GM18858 (cell line): ENCODE results near the gene CCDC7.
"Not testable (repeated sequence)": the region's sequence is repeated elsewhere in the genome, so short reads cannot be mapped to it uniquely, and the experiment has no call there.

ENCODE experiments used
- ATAC-seq: cut with Tn5 transposase; IDR thresholded peaks from one replicate; pipeline ENCODE4 v1.9.1; 2021; ENCODE audit not compliant: unreplicated experiment

CCDC7 gene

DNA sequence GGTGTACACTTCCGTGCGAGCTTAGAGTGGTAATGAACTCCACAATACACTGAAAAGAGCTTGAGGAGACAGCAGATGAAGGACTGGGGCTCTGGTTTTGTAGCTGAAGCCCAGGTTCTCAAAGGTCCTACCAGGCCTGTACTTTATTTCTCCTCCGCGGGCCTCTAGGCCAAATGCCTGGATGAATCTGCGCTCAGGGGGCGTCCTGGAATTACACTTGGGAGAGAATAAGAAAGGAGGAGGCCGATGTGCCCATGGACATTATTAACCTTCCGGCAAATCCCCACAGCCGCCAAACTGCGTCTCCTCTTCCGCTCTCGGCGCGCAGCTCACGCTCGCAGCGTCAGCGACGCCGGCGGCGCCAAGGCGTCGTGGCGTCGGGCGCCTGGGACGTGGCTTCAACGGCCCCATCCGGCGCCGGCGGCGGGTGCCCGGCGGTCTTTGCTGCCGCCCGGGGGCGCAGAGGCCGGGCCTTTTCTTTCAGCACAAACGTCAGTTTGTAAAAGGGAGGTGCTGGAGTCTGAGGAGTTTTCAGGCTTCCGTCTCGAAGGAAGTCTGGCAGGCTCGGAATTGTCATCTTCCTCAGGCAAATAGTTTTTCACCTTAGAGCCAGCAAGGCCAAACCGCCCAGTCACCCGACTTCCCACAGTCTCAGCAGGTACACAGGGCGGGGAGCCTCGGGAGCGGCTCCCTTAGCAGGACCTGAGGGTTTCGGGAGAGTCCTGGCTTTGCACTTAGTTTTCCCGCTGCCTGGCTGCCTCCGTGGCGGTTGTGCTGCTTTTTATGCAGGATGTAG is at the start of gene CCDC7:
TSS of gene CCDC7 (plus strand) at position 401 of the 796 bp plus-strand sequence. CDS start 5,503 bp downstream, outside the sequence.
- peak; percentile 97 for ATAC-seq

DNA sequence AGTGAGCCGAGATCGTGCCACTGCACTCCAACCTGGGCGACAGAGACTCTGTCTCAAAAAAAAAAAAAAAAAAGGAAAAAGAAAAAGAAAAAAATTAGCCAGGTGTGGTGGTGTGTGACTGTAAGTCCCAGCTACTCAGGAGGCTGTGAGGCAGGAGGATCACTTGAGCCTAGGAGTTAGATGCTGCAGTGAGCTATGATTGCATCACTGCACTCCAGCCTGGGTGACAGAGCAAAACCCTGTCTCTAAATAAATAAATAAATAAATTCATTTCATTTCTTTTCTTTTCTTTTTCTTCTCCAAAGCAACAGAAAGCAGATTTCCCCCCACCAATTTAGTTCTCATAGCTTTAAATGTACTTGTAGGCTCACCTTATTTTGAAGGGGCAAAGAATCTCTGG is 48.8 kb upstream of the CCDC7 start:
- not testable (repeated sequence) for ATAC-seq

DNA sequence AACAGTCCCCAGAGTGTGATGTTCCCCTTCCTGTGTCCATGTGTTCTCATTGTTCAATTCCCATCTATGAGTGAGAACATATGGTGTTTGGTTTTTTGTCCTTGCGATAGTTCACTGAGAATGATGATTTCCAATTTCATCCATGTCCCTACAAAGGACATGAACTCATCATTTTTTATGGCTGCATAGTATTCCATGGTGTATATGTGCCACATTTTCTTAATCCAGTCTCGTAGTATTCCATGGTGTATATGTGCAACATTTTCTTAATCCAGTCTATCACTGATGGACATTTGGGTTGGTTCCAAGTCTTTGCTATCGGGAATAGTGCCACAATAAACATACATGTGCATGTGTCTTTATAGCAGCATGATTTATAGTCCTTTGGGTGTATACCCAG is 46.2 kb upstream of the CCDC7 start:
- not testable (repeated sequence) for ATAC-seq

DNA sequence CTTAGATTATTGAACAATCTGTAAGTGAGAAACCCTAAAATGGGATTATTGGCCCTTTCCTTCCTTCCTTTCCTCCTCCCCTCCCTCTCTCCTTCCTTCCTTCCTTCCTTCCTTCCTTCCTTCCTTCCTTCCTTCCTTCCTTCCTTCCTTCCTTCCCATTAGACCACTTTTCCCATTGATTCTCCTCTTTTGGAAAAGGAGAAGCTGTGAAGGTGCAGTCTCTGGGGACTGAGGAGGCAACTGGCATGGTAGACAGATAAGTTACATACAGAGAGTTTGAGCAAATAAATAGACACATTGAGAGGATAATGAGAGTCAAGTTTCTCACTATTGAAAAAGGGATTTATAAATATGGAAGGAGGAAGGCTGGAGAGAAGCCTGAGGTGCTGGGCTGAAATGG is 45.0 kb upstream of the CCDC7 start:
- no peak for ATAC-seq

DNA sequence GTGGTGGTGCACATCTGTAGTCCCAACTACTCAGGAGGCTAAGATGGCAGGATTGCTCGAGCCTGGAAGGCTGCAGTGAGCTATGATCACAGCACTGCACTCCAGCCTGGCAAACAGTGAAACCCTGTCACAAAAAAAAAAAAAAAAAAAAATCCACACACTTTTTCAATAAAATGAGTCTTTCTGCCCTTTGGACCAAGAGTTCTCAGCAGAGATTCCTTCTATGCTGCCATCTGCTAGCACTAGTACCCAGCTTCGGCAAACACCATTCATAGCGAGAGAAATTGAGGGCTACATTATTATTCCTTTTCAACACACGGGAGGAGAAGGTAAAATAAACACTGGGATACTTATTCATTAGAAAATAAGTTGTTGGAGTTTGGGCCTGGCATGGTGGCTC is 43.4 kb upstream of the CCDC7 start:
- ATAC-seq: no peak

DNA sequence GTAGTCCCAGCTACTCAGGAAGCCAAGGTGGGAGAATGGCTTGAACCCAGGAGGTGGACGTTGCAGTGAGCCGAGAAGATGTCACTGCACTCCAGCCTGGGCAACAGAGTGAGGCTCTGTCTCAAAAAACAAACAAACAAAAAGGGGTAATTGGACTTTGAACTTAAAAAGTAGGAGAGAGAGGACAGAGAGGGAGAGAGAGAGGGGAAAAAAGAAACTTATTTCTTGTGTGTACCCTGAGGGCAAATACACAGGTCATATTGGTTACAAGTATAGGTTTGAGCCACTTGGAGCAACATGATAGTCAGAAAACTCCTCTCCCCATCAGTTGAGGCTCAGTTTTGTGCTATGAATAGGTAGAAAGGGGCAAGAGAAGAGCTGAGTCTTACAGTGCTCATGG is 42.8 kb upstream of the CCDC7 start:
- no peak for ATAC-seq

DNA sequence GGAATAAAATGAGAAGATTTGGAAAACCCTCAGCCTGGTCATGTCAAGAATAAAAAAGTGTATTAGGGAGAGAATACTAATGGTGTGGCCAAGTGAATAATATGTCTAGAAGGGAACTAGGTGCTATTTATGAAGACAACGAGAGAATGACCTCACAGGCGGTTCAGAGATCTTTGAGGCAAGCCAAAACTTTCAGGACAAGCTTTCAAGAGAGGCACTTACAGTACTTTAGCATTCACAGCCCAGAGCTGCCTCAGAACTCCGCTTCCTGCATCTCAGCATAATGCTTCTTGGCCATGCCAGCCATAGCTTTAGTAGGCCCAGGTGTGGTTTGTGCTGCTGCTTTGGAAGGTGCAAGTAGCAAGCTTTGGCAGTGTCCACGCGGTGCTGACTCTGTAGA is 37.2 kb upstream of the CCDC7 start:
- no peak for ATAC-seq

DNA sequence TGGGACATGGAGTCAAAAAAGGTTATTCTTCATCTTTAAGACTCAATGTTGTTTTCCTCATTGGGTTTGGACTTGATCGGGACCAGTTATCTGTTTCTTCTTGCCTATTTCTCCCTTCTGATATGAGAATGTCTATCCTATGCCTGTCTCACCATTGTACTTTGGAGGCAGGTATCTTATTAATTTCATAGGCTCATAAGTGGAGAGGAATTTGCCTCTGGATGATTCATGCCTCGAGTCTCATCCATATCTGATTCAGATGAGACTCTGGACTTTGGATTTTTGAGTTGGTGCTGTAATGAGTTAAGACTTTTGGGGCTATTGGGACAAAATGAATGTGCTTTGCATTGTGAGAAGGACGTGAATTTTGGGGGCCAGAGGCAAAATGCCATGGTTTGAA is 36.2 kb upstream of the CCDC7 start:
- no peak for ATAC-seq

DNA sequence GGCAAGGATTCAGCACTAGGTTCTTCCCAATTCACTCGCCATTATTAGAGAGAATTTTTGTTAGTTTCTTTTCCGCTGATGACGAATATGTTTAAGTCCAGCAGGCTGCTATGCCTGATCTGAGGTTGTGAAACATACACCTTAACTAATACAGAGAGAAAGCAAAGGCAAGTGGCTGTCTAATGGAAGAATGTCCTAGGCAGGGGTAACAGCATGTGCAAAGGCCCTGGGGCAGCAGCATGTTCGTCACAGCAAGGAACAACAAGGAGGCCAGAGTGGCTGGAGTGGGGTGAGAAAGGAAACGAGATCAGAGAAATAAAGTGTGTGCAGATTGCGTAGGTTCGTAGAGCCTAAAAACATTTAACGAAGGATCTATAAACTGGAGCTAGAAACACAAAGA is 35.4 kb upstream of the CCDC7 start:
- no peak for ATAC-seq

DNA sequence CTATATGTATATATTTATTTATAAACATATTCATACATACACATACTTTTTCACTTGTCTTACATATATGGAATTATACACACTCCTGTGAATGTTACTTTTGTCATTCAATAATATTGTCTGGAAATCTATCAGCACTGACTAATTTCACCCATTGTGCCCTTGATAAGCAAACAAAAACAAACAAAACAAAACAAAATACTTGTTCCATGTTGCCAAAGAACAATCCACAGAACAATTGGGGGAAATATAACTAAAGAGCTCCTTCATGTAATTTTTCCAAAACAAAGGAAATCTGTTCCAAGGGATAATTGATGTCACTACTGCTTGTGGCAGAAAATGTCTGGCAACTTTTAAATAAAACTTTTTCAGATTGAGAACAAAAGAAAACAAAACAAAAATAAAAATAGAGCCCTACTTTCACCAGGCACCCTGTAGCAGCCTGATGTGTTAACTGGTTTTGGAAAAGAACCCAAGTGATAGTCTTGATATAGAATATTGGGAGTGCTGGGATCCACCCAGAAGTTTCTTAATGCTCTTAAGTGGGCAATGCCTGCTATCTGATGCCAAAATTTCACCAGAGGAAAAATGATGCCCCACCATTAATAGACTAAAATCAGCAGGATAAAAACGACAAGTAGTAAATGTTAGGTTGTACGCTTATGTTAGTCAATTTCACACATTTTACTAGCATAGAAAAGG is 34.0 kb upstream of the CCDC7 start:
- no peak for ATAC-seq

DNA sequence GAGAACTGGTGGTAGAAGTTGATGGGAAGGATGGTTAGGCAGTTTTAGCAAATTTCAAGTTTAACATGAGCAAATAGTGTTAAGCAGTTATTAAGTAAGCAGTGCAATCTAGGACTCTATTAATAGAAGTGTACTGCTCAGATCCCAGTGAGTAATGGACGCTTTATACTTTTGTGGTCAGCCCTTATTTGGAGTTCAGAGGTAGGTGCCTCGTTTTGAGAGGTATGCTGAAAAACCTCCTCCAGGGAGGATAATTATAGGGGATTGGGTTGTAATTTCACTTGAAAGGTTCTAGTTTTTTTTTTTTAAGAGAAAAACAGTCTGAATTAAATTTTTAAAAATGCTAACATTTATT is 33.5 kb upstream of the CCDC7 start:
- no peak for ATAC-seq

DNA sequence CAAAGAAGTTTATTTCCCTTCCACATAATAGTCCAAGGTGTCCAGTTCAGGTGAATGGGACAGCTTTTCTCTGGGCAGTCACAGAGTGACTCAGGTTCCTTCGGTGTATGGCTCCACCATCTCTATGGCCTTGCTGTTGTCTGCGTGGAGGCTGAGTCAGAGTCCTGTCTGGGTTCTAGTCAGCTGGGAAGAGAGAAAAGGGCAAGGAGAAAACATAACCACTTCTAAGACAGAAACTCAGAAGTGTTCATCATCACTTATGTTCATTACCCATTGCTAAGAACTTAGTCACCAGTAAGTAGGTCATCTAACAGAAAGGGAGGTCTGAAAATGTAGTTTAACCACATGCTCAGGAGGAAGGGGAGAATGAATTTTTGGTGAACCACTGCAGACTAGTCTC is 32.4 kb upstream of the CCDC7 start:
- no peak for ATAC-seq

DNA sequence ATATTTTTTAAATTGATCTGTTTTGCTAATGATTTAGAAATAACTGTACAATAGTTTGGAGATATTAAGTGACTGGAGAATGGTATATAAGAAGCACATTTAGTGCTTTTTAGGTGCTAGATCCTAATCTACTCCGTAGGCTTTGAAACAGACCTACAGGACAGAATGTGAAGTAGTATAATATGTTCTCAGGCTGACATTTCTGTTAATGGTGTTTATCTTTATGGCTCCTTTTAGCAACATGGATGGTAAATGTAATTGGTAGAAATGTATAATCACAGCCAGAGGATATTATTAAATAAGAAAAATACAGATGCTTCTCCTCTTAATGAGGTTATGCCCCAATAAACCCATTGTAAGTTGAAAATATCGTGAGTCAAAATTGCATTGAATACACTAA is 30.6 kb upstream of the CCDC7 start:
- ATAC-seq: no peak

DNA sequence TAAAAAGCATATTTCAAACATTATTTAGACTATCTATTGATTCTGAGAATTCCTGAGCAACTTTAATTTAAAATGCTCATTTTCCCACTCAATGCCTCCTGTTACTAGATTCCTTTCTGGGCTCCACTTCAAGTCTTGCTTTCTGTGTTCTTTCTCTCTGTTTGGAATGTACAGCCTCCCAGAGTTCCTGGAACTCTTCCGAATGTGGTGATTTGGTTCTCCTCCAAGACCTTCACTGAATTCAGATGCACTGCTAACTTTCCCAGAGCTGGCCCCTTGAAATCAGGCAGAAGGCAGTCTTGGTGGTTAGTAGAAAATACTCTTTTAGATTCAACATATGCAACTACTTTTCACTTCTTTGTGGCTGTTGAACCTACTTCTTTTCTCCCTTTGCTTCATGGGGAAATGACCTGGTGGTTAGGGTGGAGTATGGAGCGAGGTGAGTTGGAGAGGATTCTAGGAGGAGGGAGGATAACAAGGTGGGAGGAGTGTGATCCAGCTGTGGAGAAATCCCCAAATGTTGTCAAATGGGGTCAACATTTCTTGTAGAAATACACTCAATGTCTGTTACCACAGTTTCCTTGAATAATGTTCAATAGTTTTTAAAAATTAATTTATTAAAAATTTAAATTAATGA is 27.9 kb upstream of the CCDC7 start:
- no peak for ATAC-seq

DNA sequence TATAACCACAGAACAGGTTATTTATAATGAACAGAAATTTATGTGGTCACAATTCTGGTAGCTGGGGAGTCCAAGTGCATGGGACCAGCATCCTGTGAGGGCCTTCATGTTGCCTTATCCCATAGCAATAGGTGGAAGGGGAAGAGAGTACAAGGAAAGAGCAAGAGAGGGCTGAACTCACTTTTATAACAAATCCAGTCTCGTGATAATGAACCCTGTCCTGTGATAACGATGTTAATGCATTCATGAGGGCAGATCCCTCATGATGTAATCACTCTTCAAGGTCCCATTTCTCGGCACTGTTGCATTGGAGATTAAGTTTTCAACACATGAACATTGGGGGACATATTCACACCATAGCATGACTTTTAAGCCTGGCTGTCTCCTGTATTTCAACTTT is 27.4 kb upstream of the CCDC7 start:
- no peak for ATAC-seq

DNA sequence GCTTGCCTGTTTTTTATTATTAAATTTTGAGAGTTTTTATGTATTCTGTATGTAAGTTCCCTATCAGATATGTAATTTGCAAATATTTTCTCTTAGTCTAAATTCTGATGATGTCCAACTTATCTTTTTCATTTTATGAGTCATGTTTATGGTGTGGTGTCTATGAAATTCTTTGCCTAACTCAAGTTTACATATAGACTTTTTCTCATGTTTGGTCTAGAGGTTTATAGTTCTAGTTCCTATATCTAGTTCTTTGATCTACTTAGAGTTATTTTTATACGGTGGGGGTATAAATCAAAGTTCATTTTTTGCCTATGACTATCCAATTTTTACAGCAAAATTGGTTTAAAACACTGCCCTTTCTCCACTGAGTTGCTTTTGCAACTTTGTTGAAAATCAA is 26.3 kb upstream of the CCDC7 start:
- ATAC-seq: no peak

DNA sequence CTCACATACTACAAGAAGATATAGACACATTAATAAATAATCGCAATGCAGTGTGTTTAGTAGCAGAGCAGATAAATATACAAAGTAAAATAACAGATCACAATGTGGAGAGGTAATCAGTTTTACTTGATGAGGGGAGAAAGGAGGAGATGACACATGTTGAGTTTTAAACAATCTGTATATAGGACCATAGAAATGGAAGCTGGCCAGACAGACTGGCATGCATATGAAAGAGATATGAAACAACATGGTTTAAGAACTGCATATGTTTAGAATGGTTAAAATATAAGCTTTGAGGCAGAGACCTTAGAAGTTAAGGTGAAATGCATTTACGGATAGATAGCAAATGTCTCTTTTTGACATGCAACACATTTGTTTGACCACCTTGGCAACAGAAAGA is 19.8 kb upstream of the CCDC7 start:
- ATAC-seq: no peak

DNA sequence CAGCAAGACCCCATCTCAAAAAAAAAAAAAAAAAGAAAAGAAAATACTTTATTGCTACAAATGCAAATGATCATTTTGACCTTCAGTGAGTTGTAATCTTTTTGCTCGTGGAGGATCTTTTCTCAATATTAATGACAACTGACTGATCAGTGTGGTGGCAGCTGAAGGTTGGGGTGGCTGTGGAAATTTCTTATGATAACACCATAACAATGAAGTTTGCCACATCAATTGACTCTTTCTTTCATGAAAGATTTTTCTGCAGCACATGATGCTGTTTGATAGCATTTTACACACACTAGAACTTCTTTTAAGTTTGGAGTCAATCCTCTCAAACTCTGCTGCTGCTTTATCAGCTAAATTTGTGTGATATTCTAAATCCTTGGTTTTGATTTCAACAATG is 12.4 kb upstream of the CCDC7 start:
- no peak for ATAC-seq

DNA sequence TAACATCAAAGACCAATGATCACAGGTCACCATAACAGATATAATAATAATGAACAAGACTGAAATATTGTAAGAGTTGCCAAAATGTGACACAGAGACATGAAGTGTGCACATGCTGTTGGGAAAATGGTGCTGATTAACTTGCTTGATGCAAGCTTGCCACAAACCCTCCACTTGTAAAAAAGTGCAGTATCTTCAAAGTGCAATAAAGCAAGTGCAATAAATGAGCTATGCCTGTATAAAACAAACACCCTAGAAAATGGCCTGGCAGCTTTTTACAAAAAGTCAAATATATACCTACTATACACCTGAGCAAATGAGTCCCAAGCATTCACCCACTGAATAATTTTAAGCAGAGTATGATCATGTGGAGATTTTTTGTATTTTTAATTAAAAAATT is 9.7 kb upstream of the CCDC7 start:
- ATAC-seq: no peak

DNA sequence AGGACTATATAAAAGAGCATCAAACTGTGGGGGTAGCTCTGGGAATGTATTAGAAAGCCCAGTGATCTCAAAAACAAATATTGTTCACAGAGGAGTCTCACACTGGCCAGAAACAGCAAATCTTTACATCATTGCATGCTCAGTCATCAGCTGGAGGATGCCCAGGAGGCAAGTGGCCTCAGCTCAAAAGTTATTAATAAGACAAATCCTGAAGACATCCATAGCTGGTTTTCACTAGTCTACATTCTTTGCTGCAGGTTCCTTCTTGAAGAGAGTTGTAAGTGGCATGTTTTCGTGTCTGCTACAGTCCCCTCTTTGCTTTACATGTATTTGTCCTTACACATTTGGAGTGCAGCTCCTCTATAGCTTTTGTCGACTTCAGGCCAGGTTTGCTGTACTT is 8.6 kb upstream of the CCDC7 start:
- ATAC-seq: no peak

DNA sequence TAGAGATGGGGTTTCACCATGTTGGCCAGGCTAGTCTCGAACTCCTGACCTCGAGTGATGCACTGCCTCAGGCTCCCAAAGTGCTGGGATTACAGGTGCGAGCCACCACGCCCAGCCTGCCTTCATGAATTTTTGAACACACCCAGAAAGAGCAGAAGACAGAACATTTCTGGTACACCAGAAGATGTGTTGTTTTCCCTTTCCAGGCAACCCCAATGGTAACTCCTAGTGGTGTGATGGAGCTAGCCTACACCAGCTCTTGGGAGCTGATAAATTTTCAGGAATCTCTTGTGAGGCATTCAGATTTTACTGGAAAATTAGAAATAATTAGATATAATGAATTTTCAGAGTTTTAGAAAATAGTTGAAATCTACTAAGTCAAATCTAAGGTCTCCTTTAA is 904 bp upstream of the CCDC7 start:
- ATAC-seq: no peak
